Neural cell (in vitro differentiated cells): ENCODE data around the gene ASMTL. TPM values are rescaled to one million over a fixed set of nuclear protein-coding genes. Genes with fewer than 3 reads are reported as not detected.
"Not testable (repeated sequence)": the region's sequence is repeated elsewhere in the genome, so short reads cannot be mapped to it uniquely, and the experiment has no call there.

Experiments
- H2AFZ ChIP-seq: fragments of 200-600, 300-800 bp; sonication (generic), shearing (Covaris generic); 2 replicates; pipeline ENCODE4 v1.6.0; 2014; ENCODE audit warnings: low read depth, mild to moderate bottlenecking, antibody characterized with exemption, low read length, moderate library complexity
- H3F3A ChIP-seq: fragments of 200-600 bp; shearing (Covaris generic); 2 replicates; pipeline ENCODE4 v1.6.1; 2016; ENCODE audit warnings: mild to moderate bottlenecking, moderate library complexity, mixed read lengths, antibody characterized with exemption, low read length; ENCODE audit not compliant: insufficient read depth, poor library complexity, severe bottlenecking
- H3K27ac ChIP-seq: fragments of 200-600, 300-800 bp; sonication (generic), shearing (Covaris generic); 2 replicates; pipeline ENCODE4 v1.5.1; 2014; ENCODE audit warnings: mild to moderate bottlenecking, low read length, moderate library complexity
- H3K27me3 ChIP-seq: fragments of 300-800, 200-600 bp; sonication (generic), shearing (Covaris generic); 2 replicates; pipeline ENCODE4 v1.6.0; 2014; ENCODE audit warnings: mild to moderate bottlenecking, low read depth, low read length, moderate library complexity; ENCODE audit not compliant: insufficient read depth
- H3K36me3 ChIP-seq: fragments of 300-800, 200-600 bp; sonication (generic), shearing (Covaris generic); 2 replicates; pipeline ENCODE4 v1.5.1; 2014; ENCODE audit warnings: mild to moderate bottlenecking, antibody characterized with exemption, low read length, moderate library complexity; ENCODE audit not compliant: insufficient read depth
- H3K4me2 ChIP-seq: fragments of 300-800, 200-600 bp; sonication (generic), shearing (Covaris generic); 2 replicates; pipeline ENCODE4 v1.6.0; 2014; ENCODE audit warnings: mild to moderate bottlenecking, low read length
- H3K4me3 ChIP-seq: fragments of 300-800, 200-600 bp; sonication (generic), shearing (Covaris generic); 2 replicates; pipeline ENCODE4 v1.5.1; 2014; ENCODE audit warnings: mild to moderate bottlenecking, low read length, moderate library complexity
- H3K79me2 ChIP-seq: fragments of 200-600 bp; shearing (Covaris generic); replicated peaks from 2 replicates; pipeline ENCODE4 v1.6.0; 2014; ENCODE audit warnings: mild to moderate bottlenecking, low read length, moderate library complexity; ENCODE audit not compliant: insufficient read depth
- H3K9ac ChIP-seq: fragments of 300-800, 200-600 bp; sonication (generic), shearing (Covaris generic); 2 replicates; pipeline ENCODE4 v1.6.1; 2016; ENCODE audit warnings: mild to moderate bottlenecking, low read length, mixed read lengths
- H3K9me2 ChIP-seq: fragments of 200-600 bp; shearing (Covaris generic); 2 replicates; pipeline ENCODE4 v1.6.1; 2016; ENCODE audit warnings: mild to moderate bottlenecking, low read length, mixed read lengths; ENCODE audit not compliant: insufficient read depth
- H3K9me3 ChIP-seq: fragments of 200-600, 300-800 bp; sonication (generic), shearing (Covaris generic); 2 replicates; pipeline ENCODE4 v1.6.1; 2016; ENCODE audit warnings: mild to moderate bottlenecking, mixed run types, low read length, moderate library complexity, mixed read lengths
- H4K20me1 ChIP-seq: fragments of 200-600 bp; shearing (Covaris generic); 2 replicates; pipeline ENCODE4 v1.6.1; 2016; ENCODE audit warnings: mild to moderate bottlenecking, mixed run types; ENCODE audit not compliant: insufficient read depth
- CTCF ChIP-seq: fragments of 450-650 bp; IDR thresholded peaks from 2 replicates; pipeline ENCODE4 v1.5.1; 2014; ENCODE audit warnings: antibody characterized with exemption, mild to moderate bottlenecking, moderate library complexity; ENCODE audit not compliant: poor library complexity, severe bottlenecking
- EP300 ChIP-seq: fragments of 450-650 bp; conservative IDR thresholded peaks from 2 replicates; pipeline ENCODE4 v1.6.1; 2014; ENCODE audit warnings: antibody characterized with exemption, mild to moderate bottlenecking, moderate library complexity; ENCODE audit not compliant: poor library complexity, severe bottlenecking
- EZH2 ChIP-seq: fragments of 200-600, 300-800 bp; shearing (Covaris generic), sonication (generic); IDR thresholded peaks from 2 replicates; pipeline ENCODE4 v1.6.1; 2014; ENCODE audit warnings: antibody characterized with exemption, low read length, borderline replicate concordance, mild to moderate bottlenecking; ENCODE audit not compliant: insufficient read depth, poor library complexity, severe bottlenecking
- MXI1 ChIP-seq: fragments of 450-650 bp; conservative IDR thresholded peaks from 2 replicates; pipeline ENCODE4 v1.6.1; 2014; ENCODE audit warnings: antibody characterized with exemption, mild to moderate bottlenecking; ENCODE audit not compliant: poor library complexity, severe bottlenecking
- POLR2AphosphoS5 ChIP-seq: IDR thresholded peaks from 2 replicates; pipeline ENCODE4 v1.6.1; 2012
- RAD21 ChIP-seq: fragments of 450-650 bp; conservative IDR thresholded peaks from 2 replicates; pipeline ENCODE4 v1.6.1; 2014; ENCODE audit warnings: antibody characterized with exemption, mild to moderate bottlenecking, moderate library complexity
- SMC3 ChIP-seq: fragments of 450-650 bp; conservative IDR thresholded peaks from 2 replicates; pipeline ENCODE4 v1.6.1; 2014; ENCODE audit warnings: antibody characterized with exemption, mild to moderate bottlenecking, moderate library complexity; ENCODE audit not compliant: poor library complexity
- TAF1 ChIP-seq: IDR thresholded peaks from 2 replicates; pipeline ENCODE4 v1.6.1; 2012; ENCODE audit warnings: low read depth
- polyA plus RNA-seq: library from polyadenylated mRNA; depleted of rRNA; stranded (reverse); fragments of >200 nt; gene quantifications from 2 replicates; pipeline ENCODE4 v1.2.3, GENCODE V29; 2014
- TF ChIP-seq, protein P1 (sequence below): IDR thresholded peaks from 2 replicates; pipeline ENCODE4 v1.6.1; 2012; ENCODE audit warnings: borderline replicate concordance

The ASMTL gene
- polyA plus RNA-seq, 1 donor from 2014 or later, result 25.9 TPM

DNA sequence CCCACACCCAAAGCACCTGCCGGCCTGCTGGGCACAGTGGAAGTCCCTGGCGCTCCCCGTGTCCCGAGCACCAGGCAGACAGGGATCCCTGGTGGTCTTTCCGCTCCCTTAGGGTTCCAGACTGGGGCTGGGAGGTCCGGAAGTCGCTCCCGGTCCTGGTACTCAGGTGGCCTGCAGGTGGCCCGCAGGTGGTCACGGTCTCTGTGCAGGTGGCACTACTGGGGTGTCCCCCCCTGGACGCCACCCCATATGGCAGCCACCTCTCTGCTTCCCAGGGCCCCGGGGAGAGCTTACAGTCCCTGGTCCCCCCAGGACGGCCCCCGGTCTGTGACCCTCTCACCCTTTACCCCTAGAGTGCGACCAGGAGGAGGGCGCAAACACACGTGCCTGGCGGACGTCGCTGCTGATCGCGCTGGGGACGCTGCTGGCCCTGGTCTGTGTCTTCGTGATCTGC is 74.4 kb downstream of the ASMTL start:
- H3K36me3 ChIP-seq, result no peaks in the 10 kb centered on the region
- no peaks in the 10 kb centered on the region for H3K9me2 ChIP-seq
- no peak overlapping the region for H2AFZ ChIP-seq
- no peaks in the 10 kb centered on the region for H3F3A ChIP-seq
- H3K79me2 ChIP-seq, result no peaks in the 10 kb centered on the region
- H3K27me3 ChIP-seq, result no peaks in the 10 kb centered on the region
- no peak overlapping the region for H3K4me3 ChIP-seq
- no peaks in the 10 kb centered on the region for H3K9me3 ChIP-seq
- TF ChIP-seq EZH2, result no peak
- no peak for TF ChIP-seq SMC3
- no peak for TF ChIP-seq RAD21
- TF ChIP-seq POLR2AphosphoS5, result peak; percentile 22
- TF ChIP-seq CTCF, result no peak
- no peak for TF ChIP-seq MXI1
- TF ChIP-seq TAF1, result no peak
- TF ChIP-seq, protein P1, sequence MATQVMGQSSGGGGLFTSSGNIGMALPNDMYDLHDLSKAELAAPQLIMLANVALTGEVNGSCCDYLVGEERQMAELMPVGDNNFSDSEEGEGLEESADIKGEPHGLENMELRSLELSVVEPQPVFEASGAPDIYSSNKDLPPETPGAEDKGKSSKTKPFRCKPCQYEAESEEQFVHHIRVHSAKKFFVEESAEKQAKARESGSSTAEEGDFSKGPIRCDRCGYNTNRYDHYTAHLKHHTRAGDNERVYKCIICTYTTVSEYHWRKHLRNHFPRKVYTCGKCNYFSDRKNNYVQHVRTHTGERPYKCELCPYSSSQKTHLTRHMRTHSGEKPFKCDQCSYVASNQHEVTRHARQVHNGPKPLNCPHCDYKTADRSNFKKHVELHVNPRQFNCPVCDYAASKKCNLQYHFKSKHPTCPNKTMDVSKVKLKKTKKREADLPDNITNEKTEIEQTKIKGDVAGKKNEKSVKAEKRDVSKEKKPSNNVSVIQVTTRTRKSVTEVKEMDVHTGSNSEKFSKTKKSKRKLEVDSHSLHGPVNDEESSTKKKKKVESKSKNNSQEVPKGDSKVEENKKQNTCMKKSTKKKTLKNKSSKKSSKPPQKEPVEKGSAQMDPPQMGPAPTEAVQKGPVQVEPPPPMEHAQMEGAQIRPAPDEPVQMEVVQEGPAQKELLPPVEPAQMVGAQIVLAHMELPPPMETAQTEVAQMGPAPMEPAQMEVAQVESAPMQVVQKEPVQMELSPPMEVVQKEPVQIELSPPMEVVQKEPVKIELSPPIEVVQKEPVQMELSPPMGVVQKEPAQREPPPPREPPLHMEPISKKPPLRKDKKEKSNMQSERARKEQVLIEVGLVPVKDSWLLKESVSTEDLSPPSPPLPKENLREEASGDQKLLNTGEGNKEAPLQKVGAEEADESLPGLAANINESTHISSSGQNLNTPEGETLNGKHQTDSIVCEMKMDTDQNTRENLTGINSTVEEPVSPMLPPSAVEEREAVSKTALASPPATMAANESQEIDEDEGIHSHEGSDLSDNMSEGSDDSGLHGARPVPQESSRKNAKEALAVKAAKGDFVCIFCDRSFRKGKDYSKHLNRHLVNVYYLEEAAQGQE, result no peak
- no peak for TF ChIP-seq EP300
- H3K27ac ChIP-seq, result no peak overlapping the region
- no peak overlapping the region for H3K9ac ChIP-seq
- H3K4me2 ChIP-seq, result no peak overlapping the region
- no peaks in the 10 kb centered on the region for H4K20me1 ChIP-seq

DNA sequence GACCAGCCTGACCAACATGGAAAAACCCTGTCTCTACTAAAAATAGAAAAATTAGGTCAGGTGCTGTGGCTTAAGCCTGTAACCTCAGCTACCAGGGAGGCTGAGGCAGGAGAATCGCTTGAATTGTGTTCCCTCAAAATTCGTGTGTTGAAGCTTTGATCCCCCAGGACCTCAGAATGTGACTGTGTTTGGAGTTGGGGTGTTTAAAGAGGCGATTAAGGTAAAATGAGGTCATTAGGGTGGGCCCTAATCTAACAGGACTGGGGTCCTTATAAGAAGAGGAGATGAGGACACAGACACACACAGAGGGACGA is 84.4 kb downstream of the ASMTL start:
- Histone ChIP-seq H3K27me3 (no peaks in the 10 kb centered on the region), H3K36me3 (no peaks in the 10 kb centered on the region), H4K20me1 (no peaks in the 10 kb centered on the region), H3K4me2 (no peak overlapping the region), H3K4me3 (no peak overlapping the region), H3F3A (no peaks in the 10 kb centered on the region), H3K9me2 (no peaks in the 10 kb centered on the region), H3K9me3 (no peaks in the 10 kb centered on the region), H2AFZ (no peak overlapping the region), H3K9ac (no peak overlapping the region), H3K79me2 (no peaks in the 10 kb centered on the region), H3K27ac (no peak overlapping the region)
- TF ChIP-seq MXI1, result no peak
- no peak for TF ChIP-seq TAF1
- TF ChIP-seq RAD21, result no peak
- no peak for TF ChIP-seq EP300
- TF ChIP-seq POLR2AphosphoS5, result no peak

DNA sequence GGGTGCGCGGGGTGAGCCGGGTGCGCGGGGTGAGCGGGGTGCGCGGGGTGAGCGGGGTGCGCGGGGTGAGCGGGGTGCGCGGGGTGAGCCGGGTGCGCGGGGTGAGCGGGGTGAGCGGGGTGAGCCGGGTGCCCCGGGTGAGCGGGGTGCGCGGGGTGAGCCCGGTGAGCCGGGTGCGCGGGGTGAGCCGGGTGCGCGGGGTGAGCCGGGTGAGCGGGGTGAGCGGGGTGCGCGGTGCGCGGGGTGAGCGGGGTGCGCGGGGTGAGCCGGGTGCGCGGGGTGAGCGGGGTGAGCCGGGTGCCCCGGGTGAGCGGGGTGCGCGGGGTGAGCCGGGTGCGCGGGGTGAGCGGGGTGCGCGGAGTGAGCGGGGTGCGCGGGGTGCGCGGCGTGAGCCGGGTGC is 86.3 kb downstream of the ASMTL start:
- not testable (repeated sequence) for H3K27ac ChIP-seq, H3K79me2 ChIP-seq, H3K4me2 ChIP-seq, H3K9ac ChIP-seq, H3K4me3 ChIP-seq, H3K36me3 ChIP-seq, H3K9me2 ChIP-seq, H3K27me3 ChIP-seq, H2AFZ ChIP-seq, H3K9me3 ChIP-seq, H4K20me1 ChIP-seq, H3F3A ChIP-seq
